Measurements from ENCODE around the gene SLC25A29.

DNA sequence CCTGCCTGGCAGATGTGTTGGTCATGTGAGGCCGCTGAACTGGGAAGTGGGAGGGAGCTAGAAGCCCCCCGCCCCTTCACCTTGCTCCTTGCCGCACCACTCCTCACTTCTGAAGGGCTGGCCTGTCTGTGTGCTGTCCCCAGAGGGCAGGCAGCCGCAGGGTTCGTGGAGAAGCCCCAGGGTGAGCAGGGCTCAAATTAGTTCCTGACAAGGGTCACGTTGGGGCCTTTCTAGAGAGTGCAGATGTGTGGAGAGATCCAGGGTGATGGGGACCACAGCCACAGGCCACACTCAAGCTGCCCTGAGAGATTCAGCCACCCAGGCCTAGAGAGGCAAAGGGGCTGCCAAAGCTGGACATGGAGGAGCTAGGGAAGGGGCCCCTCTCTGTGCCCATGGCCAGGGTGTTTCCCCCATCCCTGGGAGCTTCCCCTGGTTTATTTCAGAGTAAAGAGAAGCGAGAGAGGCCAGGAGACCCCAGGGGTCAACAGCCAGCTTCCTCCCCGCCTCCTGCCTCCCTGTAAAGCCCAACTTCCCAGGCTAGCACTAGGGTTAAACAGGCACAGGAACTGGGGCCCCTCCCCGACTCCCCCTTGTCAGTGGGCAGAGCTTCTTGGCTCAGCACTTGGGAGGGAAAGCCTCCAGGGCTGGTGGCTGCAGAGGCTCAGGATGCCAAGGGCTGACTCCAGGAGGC lies 16.2 kb downstream of the SLC25A29 start:
- no peak for TF ChIP-seq EP300 (IDR thresholded peaks at IDR 0.05)
- TF ChIP-seq, protein P1, sequence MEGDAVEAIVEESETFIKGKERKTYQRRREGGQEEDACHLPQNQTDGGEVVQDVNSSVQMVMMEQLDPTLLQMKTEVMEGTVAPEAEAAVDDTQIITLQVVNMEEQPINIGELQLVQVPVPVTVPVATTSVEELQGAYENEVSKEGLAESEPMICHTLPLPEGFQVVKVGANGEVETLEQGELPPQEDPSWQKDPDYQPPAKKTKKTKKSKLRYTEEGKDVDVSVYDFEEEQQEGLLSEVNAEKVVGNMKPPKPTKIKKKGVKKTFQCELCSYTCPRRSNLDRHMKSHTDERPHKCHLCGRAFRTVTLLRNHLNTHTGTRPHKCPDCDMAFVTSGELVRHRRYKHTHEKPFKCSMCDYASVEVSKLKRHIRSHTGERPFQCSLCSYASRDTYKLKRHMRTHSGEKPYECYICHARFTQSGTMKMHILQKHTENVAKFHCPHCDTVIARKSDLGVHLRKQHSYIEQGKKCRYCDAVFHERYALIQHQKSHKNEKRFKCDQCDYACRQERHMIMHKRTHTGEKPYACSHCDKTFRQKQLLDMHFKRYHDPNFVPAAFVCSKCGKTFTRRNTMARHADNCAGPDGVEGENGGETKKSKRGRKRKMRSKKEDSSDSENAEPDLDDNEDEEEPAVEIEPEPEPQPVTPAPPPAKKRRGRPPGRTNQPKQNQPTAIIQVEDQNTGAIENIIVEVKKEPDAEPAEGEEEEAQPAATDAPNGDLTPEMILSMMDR (IDR thresholded peaks at IDR 0.05) = no peak
- TF ChIP-seq POLR2A (IDR thresholded peaks at IDR 0.05) = no peak
